SK-N-SH (cell line): ENCODE data around the gene RUFY2. TPM values are rescaled to one million over a fixed set of nuclear protein-coding genes. Genes with fewer than 3 reads are reported as not detected.

Experiments
- CTCF ChIA-PET: fragments of 300-600, 350-600 bp; formaldehyde crosslinking; extraction: SDS; loops from one replicate; lab custom pipeline; 2021; lab: Yijun Ruan, JAX
- POLR2A ChIA-PET: fragments of 350-600 bp; sonication (Branson Sonifier 250); formaldehyde crosslinking; extraction: SDS; loops from one replicate; lab custom pipeline; 2020; ENCODE audit warnings: antibody characterized with exemption, inconsistent platforms; lab: Yijun Ruan, JAX
- DNase-seq: peaks from one replicate; pipeline ENCODE4 v3.0.0; 2012
- H2AFZ ChIP-seq: fragments of 200-600 bp; sonication (generic); 2 replicates; pipeline ENCODE4 v1.8.1; 2016; ENCODE audit warnings: antibody characterized with exemption, mild to moderate bottlenecking, low read depth
- H3F3A ChIP-seq: fragments of 200-600 bp; sonication (generic); replicated peaks from 2 replicates; pipeline ENCODE3; 2016; ENCODE audit warnings: antibody characterized with exemption, mild to moderate bottlenecking; ENCODE audit not compliant: insufficient read depth
- H3K27ac ChIP-seq, 2 experiments: fragments of 200-500 bp in 1 of 2; fragments of 200-600 bp in 1 of 2; sonication (Bioruptor generic) in 1 of 2; sonication (generic), shearing (Covaris generic) in 1 of 2; 2 replicates each; pipeline versions ENCODE4 v1.5.1 to v1.6.1; 2014 to 2016; ENCODE audit warnings: low read depth in 2 of 2, inconsistent platforms in 1 of 2, low read length in 1 of 2, mild to moderate bottlenecking in 1 of 2, mixed read lengths in 1 of 2
- H3K27me3 ChIP-seq: fragments of 200-600 bp; sonication (generic), shearing (Covaris generic); 2 replicates; pipeline ENCODE4 v1.6.1; 2016; ENCODE audit warnings: mixed run types; ENCODE audit not compliant: insufficient read depth
- H3K36me3 ChIP-seq, 2 experiments: fragments of 200-500 bp in 1 of 2; fragments of 200-600 bp in 1 of 2; sonication (Bioruptor generic) in 1 of 2; sonication (generic) in 1 of 2; replicated peaks in 1 of 2; 2 replicates each; pipeline versions ENCODE3 to v1.5.1; 2014 to 2016; ENCODE audit warnings: low read length in 1 of 2, mild to moderate bottlenecking in 1 of 2; ENCODE audit not compliant: insufficient read depth in 2 of 2, control insufficient read depth in 1 of 2
- H3K4me1 ChIP-seq, 2 experiments: fragments of 200-500 bp in 1 of 2; fragments of 200-600 bp in 1 of 2; sonication (Bioruptor generic) in 1 of 2; sonication (generic), shearing (Covaris generic) in 1 of 2; 2 replicates each; pipeline versions ENCODE4 v1.5.1 to v1.6.1; 2014 to 2016; ENCODE audit warnings: low read depth in 1 of 2, low read length in 1 of 2, mixed run types in 1 of 2; ENCODE audit not compliant: insufficient read depth in 2 of 2, control insufficient read depth in 1 of 2
- H3K4me2 ChIP-seq: fragments of 200-600 bp; sonication (generic), shearing (Covaris generic); 2 replicates; pipeline ENCODE4 v1.6.1; 2017; ENCODE audit warnings: mixed run types
- H3K4me3 ChIP-seq, 2 experiments: fragments of 200-500 bp in 1 of 2; fragments of 200-600 bp in 1 of 2; sonication (Bioruptor generic) in 1 of 2; sonication (generic), shearing (Covaris generic) in 1 of 2; 2 replicates each; pipeline versions ENCODE4 v1.5.1 to v1.8.1; 2014 to 2016; ENCODE audit warnings: low read depth in 2 of 2, inconsistent platforms in 1 of 2, low read length in 1 of 2, mild to moderate bottlenecking in 1 of 2, mixed read lengths in 1 of 2, moderate library complexity in 1 of 2
- H3K79me2 ChIP-seq: fragments of 200-600 bp; sonication (generic); 2 replicates; pipeline ENCODE4 v1.8.1; 2017; ENCODE audit warnings: mild to moderate bottlenecking; ENCODE audit not compliant: insufficient read depth
- H3K9ac ChIP-seq: fragments of 200-600 bp; sonication (generic); 2 replicates; pipeline ENCODE4 v1.6.1; 2017; ENCODE audit warnings: mixed run types
- H3K9me2 ChIP-seq: fragments of 200-600 bp; sonication (generic); 2 replicates; pipeline ENCODE4 v1.6.1; 2017; ENCODE audit warnings: mixed run types
- H3K9me3 ChIP-seq: fragments of 200-600 bp; sonication (generic); 2 replicates; pipeline ENCODE4 v1.6.1; 2017; ENCODE audit warnings: mixed run types, mild to moderate bottlenecking, moderate library complexity
- H4K20me1 ChIP-seq: fragments of 200-600 bp; sonication (generic); 2 replicates; pipeline ENCODE4 v1.6.1; 2017; ENCODE audit warnings: mild to moderate bottlenecking, mixed run types; ENCODE audit not compliant: insufficient read depth
- FOSL2 ChIP-seq: IDR thresholded peaks from 2 replicates; pipeline ENCODE4 v1.4.0; 2012; ENCODE audit warnings: low read depth, mild to moderate bottlenecking, moderate library complexity, borderline replicate concordance
- FOXM1 ChIP-seq: IDR thresholded peaks from 2 replicates; pipeline ENCODE4 v1.4.0; 2012; ENCODE audit warnings: low read depth, mild to moderate bottlenecking
- GABPA ChIP-seq: IDR thresholded peaks from 2 replicates; pipeline ENCODE4 v1.4.0; 2012; ENCODE audit warnings: low read depth, mild to moderate bottlenecking
- MAX ChIP-seq: IDR thresholded peaks from 2 replicates; pipeline ENCODE4 v1.4.0; 2012; ENCODE audit warnings: low read depth
- MEF2A ChIP-seq: IDR thresholded peaks from 2 replicates; pipeline ENCODE4 v1.4.0; 2012; ENCODE audit warnings: low read depth, borderline replicate concordance
- MXI1 ChIP-seq: IDR thresholded peaks from 2 replicates; pipeline ENCODE4 v1.6.1; 2012; ENCODE audit warnings: mild to moderate bottlenecking, low read depth, low read length, improper control_type of control experiment
- NRF1 ChIP-seq: IDR thresholded peaks from 2 replicates; pipeline ENCODE4 v1.6.1; 2012; ENCODE audit warnings: low read depth, mild to moderate bottlenecking, low read length
- POLR2AphosphoS5 ChIP-seq: IDR thresholded peaks from 2 replicates; pipeline ENCODE4 v1.6.1; 2012; ENCODE audit warnings: low read depth, low read length
- RFX5 ChIP-seq: IDR thresholded peaks from 2 replicates; pipeline ENCODE4 v1.6.1; 2012; ENCODE audit warnings: mild to moderate bottlenecking, improper control_type of control experiment, low read length
- RXRA ChIP-seq: IDR thresholded peaks from 2 replicates; pipeline ENCODE4 v1.4.0; 2012; ENCODE audit warnings: low read depth, mild to moderate bottlenecking, borderline replicate concordance
- SIN3A ChIP-seq: IDR thresholded peaks from 2 replicates; pipeline ENCODE4 v1.6.1; 2012; ENCODE audit warnings: low read depth, mild to moderate bottlenecking, low read length, moderate library complexity, borderline replicate concordance
- TAF1 ChIP-seq: IDR thresholded peaks from 2 replicates; pipeline ENCODE4 v1.6.1; 2012; ENCODE audit warnings: low read depth, mild to moderate bottlenecking, low read length, moderate library complexity, borderline replicate concordance
- YY1 ChIP-seq: IDR thresholded peaks from 2 replicates; pipeline ENCODE4 v1.4.0; 2012; ENCODE audit warnings: low read depth, mild to moderate bottlenecking
- WGBS: methylation state at CpG from one replicate; pipeline ENCODE4 v1.1.6; 2017; ENCODE audit warnings: low lambda C conversion rate; 5-methylcytosine and 5-hydroxymethylcytosine counted together
- polyA plus RNA-seq, 3 experiments: library from polyadenylated mRNA; depleted of rRNA; stranded (reverse); fragments of >200 nt; gene quantifications; 2 replicates each; pipeline ENCODE4 v1.2.3, GENCODE V29; 2012
- TF ChIP-seq, protein P1 (sequence below): fragments of 150-350 bp; IDR thresholded peaks from 2 replicates; pipeline ENCODE4 v1.6.1; 2016; ENCODE audit warnings: mild to moderate bottlenecking, low read depth, low read length

The RUFY2 gene
- polyA plus RNA-seq, 1 of the 3 experiments (the other 2 are of a cell fraction): 6.2 TPM

- no peak for TF ChIP-seq MEF2A
- TF ChIP-seq GABPA: no peak
- TF ChIP-seq, protein P1, sequence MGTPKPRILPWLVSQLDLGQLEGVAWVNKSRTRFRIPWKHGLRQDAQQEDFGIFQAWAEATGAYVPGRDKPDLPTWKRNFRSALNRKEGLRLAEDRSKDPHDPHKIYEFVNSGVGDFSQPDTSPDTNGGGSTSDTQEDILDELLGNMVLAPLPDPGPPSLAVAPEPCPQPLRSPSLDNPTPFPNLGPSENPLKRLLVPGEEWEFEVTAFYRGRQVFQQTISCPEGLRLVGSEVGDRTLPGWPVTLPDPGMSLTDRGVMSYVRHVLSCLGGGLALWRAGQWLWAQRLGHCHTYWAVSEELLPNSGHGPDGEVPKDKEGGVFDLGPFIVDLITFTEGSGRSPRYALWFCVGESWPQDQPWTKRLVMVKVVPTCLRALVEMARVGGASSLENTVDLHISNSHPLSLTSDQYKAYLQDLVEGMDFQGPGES: no peak
- no peak for TF ChIP-seq RXRA
- TF ChIP-seq YY1: no peak
- TF ChIP-seq FOXM1: no peak
- no peak for TF ChIP-seq FOSL2
- TF ChIP-seq NRF1: no peak
- TF ChIP-seq, all 33 proteins: peak for 0
- Histone ChIP-seq H3K9ac (no peak overlapping the region), H3K36me3 (peaks cover 0 to 8% of the 10 kb centered on the region in 2 experiments), H3F3A (peaks cover 6% of the 10 kb centered on the region), H4K20me1 (peaks cover 11% of the 10 kb centered on the region), H3K4me1 (peaks cover 0 to 5% of the 10 kb centered on the region in 2 experiments; a peak in 2 of 4 replicates), H2AFZ (no peak overlapping the region), H3K4me2 (no peak overlapping the region), H3K9me3 (no peaks in the 10 kb centered on the region), H3K27me3 (no peaks in the 10 kb centered on the region), H3K4me3 (no peak overlapping the region), H3K79me2 (peaks cover 30% of the 10 kb centered on the region), H3K27ac (no peak overlapping the region), H3K9me2 (no peaks in the 10 kb centered on the region)
- 93% methylated on average over 2 of the region's 2 CpGs for WGBS
- ChIA-PET POLR2A (no interaction called here), CTCF (interaction anchor here (1.4 kb wide), 1 partner anchor 25 kb away, joined by 3 read pairs; no protein-coding TSS in a partner anchor)
- no peak for DNase-seq
Observed at GRCh38 chr10:68408898-68409518, 1.9 kb upstream of the RUFY2 start.

- Histone ChIP-seq H3K36me3 (peaks cover 3 to 11% of the 10 kb centered on the region in 2 experiments), H3K4me1 (peaks cover 0 to 5% of the 10 kb centered on the region in 2 experiments; a peak in 2 of 4 replicates), H3K9ac (peak overlapping the region; percentile 98), H3K4me3 (peak overlapping the region; percentile 79 to 94), H4K20me1 (peaks cover 20% of the 10 kb centered on the region), H2AFZ (peak overlapping the region; percentile 42)
- POLR2A ChIA-PET: interaction anchor here (0.7 to 2.1 kb wide), 4 partner anchors 8 to 494 kb away, joined by 3 to 6 read pairs (median 4); partner anchors contain the start of genes HNRNPH3 and STOX1
- TF ChIP-seq RFX5 (no peak), POLR2AphosphoS5 (peak; percentile 42; the same call in 1 of the 2 replicates), TAF1 (no peak; the same call in 1 of the 2 replicates), MXI1 (peak; percentile 93), MAX (peak; percentile 33; the same call in 1 of the 2 replicates), SIN3A (peak; percentile 77; the same call in 1 of the 2 replicates)
- TF ChIP-seq, all 33 proteins: peak for 4
- WGBS: under 1% methylated on average over 25 of the region's 38 CpGs
- no peaks in the 10 kb centered on the region for H3K9me3 ChIP-seq
- H3K9me2 ChIP-seq: no peaks in the 10 kb centered on the region
- peak overlapping the region; percentile 88 to 89 for H3K27ac ChIP-seq
- no peaks in the 10 kb centered on the region for H3K27me3 ChIP-seq
- peaks cover 58% of the 10 kb centered on the region for H3K79me2 ChIP-seq
- peak; percentile 84 for DNase-seq
- peaks cover 12% of the 10 kb centered on the region for H3F3A ChIP-seq
- CTCF ChIA-PET: interaction anchor here (0.6 to 1.5 kb wide), 20 partner anchors 12 to 523 kb away, joined by 3 to 10 read pairs (median 3); no protein-coding TSS in a partner anchor
- peak overlapping the region; percentile 73 for H3K4me2 ChIP-seq
Observed at GRCh38 chr10:68406111-68406814, 814 bp downstream of the RUFY2 start.
